ENCODE results near the gene PPP1R36. TPM values are rescaled to one million over a fixed set of nuclear protein-coding genes. Genes with fewer than 3 reads are reported as not detected.

PPP1R36 gene
- total and polyA plus RNA-seq, 2 donors (not counting 3 experiments of a cell fraction or from before 2014, with no cell fraction given), result 0.28 to 0.60 TPM

DNA sequence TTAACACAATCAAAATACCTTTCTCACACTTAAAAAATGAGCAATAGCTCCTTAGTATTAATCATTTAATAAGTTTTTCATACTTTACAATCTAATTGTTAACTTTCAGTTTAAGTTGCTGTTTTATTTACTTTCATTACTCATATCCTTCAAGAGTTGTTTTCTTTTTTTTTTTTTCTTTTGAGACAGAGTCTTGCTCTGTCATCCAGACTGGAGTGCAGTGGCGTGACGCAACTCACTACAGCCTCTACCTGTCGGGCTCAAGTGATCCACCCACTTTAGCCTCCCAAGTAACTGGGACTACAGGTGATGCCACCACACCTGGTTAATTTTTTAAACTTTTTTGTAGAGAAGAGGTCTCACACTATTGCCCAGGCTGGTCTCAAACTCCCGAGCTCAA is 29.1 kb upstream of the PPP1R36 start:
- CTCF ChIA-PET, result interaction anchor here (0.8 to 3.5 kb wide), 5 partner anchors 10 to 371 kb away, joined by 3 to 25 read pairs (median 4); partner anchors contain the start of gene HSPA2
- Histone ChIP-seq H3K4me1 (ENCODE audit: control insufficient read depth, extremely low read depth, insufficient read depth, low read length) (peaks cover 15% of the 10 kb centered on the region), H4K20me1 (replicated peaks; ENCODE audit: control insufficient read depth, extremely low read depth, insufficient read depth, low read length) (peaks cover 21% of the 10 kb centered on the region), H2AFZ (ENCODE audit: low read depth, low read length) (no peak overlapping the region), H3K79me2 (ENCODE audit: control insufficient read depth, insufficient read depth, low read length) (peaks cover 58% of the 10 kb centered on the region), H3K36me3 (ENCODE audit: control insufficient read depth in 2 of 2, extremely low read depth in 1 of 2, insufficient read depth in 2 of 2, low read length in 2 of 2) (peaks cover 2 to 12% of the 10 kb centered on the region in 2 experiments), H3K27me3 (ENCODE audit: control insufficient read depth in 2 of 2, insufficient read depth in 2 of 2, low read length in 2 of 2) (no peaks in the 10 kb centered on the region), H3K4me2 (ENCODE audit: insufficient read depth, low read length) (peak overlapping the region; percentile 5), H3K9me1 (replicated peaks; ENCODE audit: control insufficient read depth, extremely low read depth, insufficient read depth, low read length) (peaks cover 2% of the 10 kb centered on the region), H3K9ac (replicated peaks; ENCODE audit: extremely low read depth, insufficient read depth, low read length) (no peak overlapping the region), H3K27ac (ENCODE audit: insufficient read depth, low read depth, low read length) (peak overlapping the region; percentile 25), H3K4me3 (replicated peaks in 1 of 3; ENCODE audit: insufficient read depth in 1 of 3, low read depth in 1 of 3, low read length in 3 of 3) (no peak overlapping the region), H3K9me3 (replicated peaks; ENCODE audit: control insufficient read depth, insufficient read depth, low read length) (no peaks in the 10 kb centered on the region)
- intact Hi-C loops (cut with micrococcal nuclease), result no loop called here
- peak; percentile 12 for FAIRE-seq
- POLR2A ChIA-PET, result no interaction called here
- TF ChIP-seq FOS (IDR thresholded peaks at IDR 0.05; ENCODE audit: borderline replicate concordance, insufficient read depth, low read length), result peak; percentile 9
- TF ChIP-seq MYC (IDR thresholded peaks at IDR 0.05; ENCODE audit: low read depth, low read length), result no peak
- no TSS peak for BruUV-seq (replicated peaks)
- DNase-seq (ENCODE audit: low read depth, low spot score), result no peak
- dilution Hi-C loops (cut with MboI; ENCODE audit: extremely low pct_ligation_motif_present, low sequenced_read_pairs), result no loop called here

- H3K4me2 ChIP-seq (ENCODE audit: insufficient read depth, low read length), result no peak overlapping the region
- TSS peak; percentile 16 for BruUV-seq (replicated peaks)
- H3K4me3 ChIP-seq (replicated peaks in 1 of 3; ENCODE audit: insufficient read depth in 1 of 3, low read depth in 1 of 3, low read length in 3 of 3), result no peak overlapping the region
- FAIRE-seq (no peak), DNase-seq (ENCODE audit: low read depth, low spot score) (no peak)
- H3K9me3 ChIP-seq (replicated peaks; ENCODE audit: control insufficient read depth, insufficient read depth, low read length), result no peaks in the 10 kb centered on the region
- H3K4me1 ChIP-seq (ENCODE audit: control insufficient read depth, extremely low read depth, insufficient read depth, low read length), result peaks cover 15% of the 10 kb centered on the region
- ChIA-PET POLR2A (no interaction called here), CTCF (interaction anchor here (2.3 to 4.2 kb wide), 3 partner anchors 12 to 114 kb away, joined by 8 to 25 read pairs (median 21); no protein-coding TSS in a partner anchor)
- H3K9ac ChIP-seq (replicated peaks; ENCODE audit: extremely low read depth, insufficient read depth, low read length), result no peak overlapping the region
- no peak overlapping the region for H3K27ac ChIP-seq (ENCODE audit: insufficient read depth, low read depth, low read length)
- intact Hi-C loops (cut with micrococcal nuclease), result no loop called here
- H3K36me3 ChIP-seq (ENCODE audit: control insufficient read depth in 2 of 2, extremely low read depth in 1 of 2, insufficient read depth in 2 of 2, low read length in 2 of 2), result peaks cover 2 to 12% of the 10 kb centered on the region in 2 experiments
- H3K27me3 ChIP-seq (ENCODE audit: control insufficient read depth in 2 of 2, insufficient read depth in 2 of 2, low read length in 2 of 2), result no peaks in the 10 kb centered on the region
- no peak overlapping the region for H2AFZ ChIP-seq (ENCODE audit: low read depth, low read length)
- peaks cover 13% of the 10 kb centered on the region for H4K20me1 ChIP-seq (replicated peaks; ENCODE audit: control insufficient read depth, extremely low read depth, insufficient read depth, low read length)
- TF ChIP-seq POLR2A (IDR thresholded peaks at IDR 0.05; ENCODE audit: low read depth, low read length) (no peak), JUN (IDR thresholded peaks at IDR 0.05; ENCODE audit: borderline replicate concordance, insufficient read depth, insufficient read length, low read depth) (no peak), EZH2 (IDR thresholded peaks at IDR 0.05; ENCODE audit: borderline replicate concordance, low read depth, low read length, severe bottlenecking) (no peak), FOS (IDR thresholded peaks at IDR 0.05; ENCODE audit: borderline replicate concordance, insufficient read depth, low read length) (no peak)
- TF ChIP-seq, protein P1, sequence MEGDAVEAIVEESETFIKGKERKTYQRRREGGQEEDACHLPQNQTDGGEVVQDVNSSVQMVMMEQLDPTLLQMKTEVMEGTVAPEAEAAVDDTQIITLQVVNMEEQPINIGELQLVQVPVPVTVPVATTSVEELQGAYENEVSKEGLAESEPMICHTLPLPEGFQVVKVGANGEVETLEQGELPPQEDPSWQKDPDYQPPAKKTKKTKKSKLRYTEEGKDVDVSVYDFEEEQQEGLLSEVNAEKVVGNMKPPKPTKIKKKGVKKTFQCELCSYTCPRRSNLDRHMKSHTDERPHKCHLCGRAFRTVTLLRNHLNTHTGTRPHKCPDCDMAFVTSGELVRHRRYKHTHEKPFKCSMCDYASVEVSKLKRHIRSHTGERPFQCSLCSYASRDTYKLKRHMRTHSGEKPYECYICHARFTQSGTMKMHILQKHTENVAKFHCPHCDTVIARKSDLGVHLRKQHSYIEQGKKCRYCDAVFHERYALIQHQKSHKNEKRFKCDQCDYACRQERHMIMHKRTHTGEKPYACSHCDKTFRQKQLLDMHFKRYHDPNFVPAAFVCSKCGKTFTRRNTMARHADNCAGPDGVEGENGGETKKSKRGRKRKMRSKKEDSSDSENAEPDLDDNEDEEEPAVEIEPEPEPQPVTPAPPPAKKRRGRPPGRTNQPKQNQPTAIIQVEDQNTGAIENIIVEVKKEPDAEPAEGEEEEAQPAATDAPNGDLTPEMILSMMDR (IDR thresholded peaks at IDR 0.05; ENCODE audit: extremely low read depth in 1 of 2, insufficient read depth in 1 of 2, low read depth in 1 of 2, low read length in 2 of 2), result no peak
- no peaks in the 10 kb centered on the region for H3K9me1 ChIP-seq (replicated peaks; ENCODE audit: control insufficient read depth, extremely low read depth, insufficient read depth, low read length)
- H3K79me2 ChIP-seq (ENCODE audit: control insufficient read depth, insufficient read depth, low read length), result peaks cover 40% of the 10 kb centered on the region
- dilution Hi-C loops (cut with MboI; ENCODE audit: extremely low pct_ligation_motif_present, low sequenced_read_pairs), result no loop called here
Measured at GRCh38 chr14:64522591-64523355, 27.0 kb upstream of the PPP1R36 start.
